ENCODE measurements around the gene NRL. TPM values are rescaled to one million over a fixed set of nuclear protein-coding genes. Genes with fewer than 3 reads are reported as not detected.

NRL gene
- total RNA-seq, 4 donors from 2014 or later: 0.79 to 4.5 (median 3.3) TPM

DNA sequence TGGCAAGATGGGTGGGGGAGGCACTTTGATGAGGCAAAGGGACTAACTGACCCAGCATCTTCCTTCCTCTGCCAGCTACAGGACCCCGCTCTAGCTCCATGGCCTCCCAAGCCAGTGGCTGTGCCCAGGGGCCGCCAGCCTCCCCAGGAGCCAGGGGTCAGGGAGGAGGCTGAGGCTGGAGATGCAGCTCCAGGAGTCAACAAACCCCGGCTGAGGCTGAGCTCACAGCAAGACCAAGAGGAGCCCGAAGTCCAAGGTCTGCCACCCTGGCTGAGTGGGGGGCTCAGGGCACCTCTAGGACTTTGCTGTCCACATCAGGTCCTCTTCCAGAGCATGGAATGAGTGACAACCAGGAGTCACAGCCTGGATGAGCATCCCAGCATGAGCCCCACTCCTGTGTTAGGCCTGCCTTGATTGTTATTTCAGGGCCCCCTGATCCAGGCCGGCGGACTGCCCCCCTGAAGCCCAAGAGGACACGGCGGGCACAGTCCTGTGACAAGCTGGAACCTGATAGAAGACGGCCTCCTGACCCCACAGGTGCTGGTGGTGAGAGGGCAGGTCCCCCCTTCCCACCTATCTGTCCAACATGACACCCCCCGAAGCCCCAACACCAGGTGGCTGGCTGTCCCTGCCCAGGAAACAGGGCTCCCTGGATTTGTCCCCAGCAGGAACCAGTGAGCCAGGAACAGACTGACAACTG lies 45.9 kb downstream of the NRL start:
- Histone ChIP-seq H3K4me3 (no peak overlapping the region), H3K27ac (no peak overlapping the region), H3K9me3 (no peaks in the 10 kb centered on the region), H3K36me3 (no peaks in the 10 kb centered on the region), H3K27me3 (peaks cover 0 to 29% (median 0%) of the 10 kb centered on the region in 4 donors), H3K4me1 (peaks cover 0 to 22% (median 11%) of the 10 kb centered on the region in 3 donors)
- intact Hi-C loops (cut with DNase I): no loop called here
- 80% methylated on average over 1 of the region's 10 CpGs; no CpG with 5 or more reads in 1 of the 2 donors for WGBS, 2 donors
- no peak for DNase-seq
- no peak for TF ChIP-seq POLR2A (IDR thresholded peaks at IDR 0.05)
- TF ChIP-seq, protein P1, sequence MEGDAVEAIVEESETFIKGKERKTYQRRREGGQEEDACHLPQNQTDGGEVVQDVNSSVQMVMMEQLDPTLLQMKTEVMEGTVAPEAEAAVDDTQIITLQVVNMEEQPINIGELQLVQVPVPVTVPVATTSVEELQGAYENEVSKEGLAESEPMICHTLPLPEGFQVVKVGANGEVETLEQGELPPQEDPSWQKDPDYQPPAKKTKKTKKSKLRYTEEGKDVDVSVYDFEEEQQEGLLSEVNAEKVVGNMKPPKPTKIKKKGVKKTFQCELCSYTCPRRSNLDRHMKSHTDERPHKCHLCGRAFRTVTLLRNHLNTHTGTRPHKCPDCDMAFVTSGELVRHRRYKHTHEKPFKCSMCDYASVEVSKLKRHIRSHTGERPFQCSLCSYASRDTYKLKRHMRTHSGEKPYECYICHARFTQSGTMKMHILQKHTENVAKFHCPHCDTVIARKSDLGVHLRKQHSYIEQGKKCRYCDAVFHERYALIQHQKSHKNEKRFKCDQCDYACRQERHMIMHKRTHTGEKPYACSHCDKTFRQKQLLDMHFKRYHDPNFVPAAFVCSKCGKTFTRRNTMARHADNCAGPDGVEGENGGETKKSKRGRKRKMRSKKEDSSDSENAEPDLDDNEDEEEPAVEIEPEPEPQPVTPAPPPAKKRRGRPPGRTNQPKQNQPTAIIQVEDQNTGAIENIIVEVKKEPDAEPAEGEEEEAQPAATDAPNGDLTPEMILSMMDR (IDR thresholded peaks at IDR 0.05): no peak

DNA sequence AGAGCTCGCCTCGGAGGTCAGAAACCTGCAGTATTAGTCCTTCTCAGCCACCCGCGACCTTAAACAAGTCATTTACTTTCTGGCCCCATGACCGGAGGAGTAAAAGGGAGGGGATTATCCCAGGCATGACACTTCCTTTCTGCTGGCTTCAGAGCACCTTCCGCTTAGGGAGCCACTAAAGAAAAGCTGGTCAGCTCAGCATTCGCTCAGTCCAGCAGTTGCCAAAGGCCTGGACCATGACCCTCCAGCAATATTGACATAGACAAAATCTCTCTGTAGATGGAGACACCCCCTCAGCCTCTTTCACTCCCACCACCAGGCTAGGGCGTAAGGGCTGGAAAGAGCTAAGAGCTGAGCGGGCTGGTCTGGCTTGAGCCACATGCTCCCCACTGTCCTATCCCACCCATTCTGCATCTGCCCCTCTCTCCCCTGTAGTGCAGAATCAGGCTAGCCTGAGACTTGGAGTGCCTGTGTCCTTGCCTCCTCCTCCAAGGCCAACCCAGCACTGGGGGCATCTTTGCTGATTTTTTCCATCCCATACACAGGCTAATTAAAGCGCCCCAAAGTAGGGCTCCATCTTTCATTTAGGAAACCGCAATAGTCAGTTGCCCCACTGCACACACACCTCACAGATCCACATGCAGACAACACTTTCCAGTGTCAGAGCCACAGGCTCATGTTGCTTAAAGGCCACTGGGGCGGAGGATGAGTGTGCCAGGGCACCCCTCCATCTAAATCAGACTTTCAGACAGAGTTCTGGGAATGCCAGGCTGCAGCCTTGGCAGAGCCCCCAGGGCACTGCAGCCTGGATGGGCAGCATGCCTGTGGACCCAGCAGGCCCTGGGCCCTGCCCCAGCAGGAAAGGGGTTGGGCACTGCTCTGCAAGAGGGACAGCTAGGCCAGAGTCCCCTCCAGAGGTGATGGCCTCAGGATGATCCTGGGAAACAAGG lies 47.3 kb downstream of the NRL start:
- Histone ChIP-seq H3K4me1 (peaks cover 0 to 13% (median 7%) of the 10 kb centered on the region in 3 donors), H3K27me3 (peaks cover 0 to 21% (median 0%) of the 10 kb centered on the region in 4 donors), H3K4me3 (no peak overlapping the region), H3K9me3 (no peaks in the 10 kb centered on the region), H3K27ac (no peak overlapping the region), H3K36me3 (no peaks in the 10 kb centered on the region)
- intact Hi-C loops (cut with DNase I): no loop called here
- TF ChIP-seq, protein P1 (IDR thresholded peaks at IDR 0.05): no peak
- no peak for DNase-seq
- WGBS, 2 donors: 85 to 95% methylated on average over 7 to 11 of the region's 12 CpGs

DNA sequence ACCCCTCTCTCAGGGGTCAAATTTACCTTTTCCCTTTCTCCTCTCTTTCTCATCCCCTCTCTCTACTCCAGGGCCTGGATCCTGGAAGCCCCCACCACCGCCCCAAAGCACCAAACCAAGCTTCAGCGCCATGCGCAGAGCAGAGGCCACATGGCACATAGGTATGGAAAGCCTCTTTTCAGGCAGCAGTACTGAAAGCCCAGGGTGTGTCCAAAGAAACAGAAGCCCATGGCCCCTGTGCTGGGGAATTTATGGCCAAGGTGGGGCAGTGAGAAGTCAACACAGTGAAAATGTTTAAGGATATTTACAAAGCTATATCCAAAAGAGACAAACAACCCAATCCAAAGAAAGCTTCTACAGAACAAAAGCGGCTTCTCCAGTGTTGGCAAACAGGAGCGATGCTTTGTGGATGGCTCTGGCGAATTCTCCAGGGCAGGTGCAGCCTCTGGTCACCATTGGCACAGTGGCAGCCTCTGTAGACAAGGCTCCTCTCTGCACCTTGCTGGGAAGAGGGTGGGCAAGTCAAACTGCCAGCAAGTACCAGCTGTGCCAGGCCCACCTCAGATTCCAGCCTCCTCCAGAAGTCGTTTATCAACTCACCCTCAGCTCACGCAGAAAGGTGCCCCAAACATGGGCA lies 48.1 kb downstream of the NRL start:
- H3K4me1 ChIP-seq: peaks cover 0 to 5% (median 0%) of the 10 kb centered on the region in 3 donors
- H3K27me3 ChIP-seq: peaks cover 0 to 13% (median 0%) of the 10 kb centered on the region in 4 donors
- no peak for TF ChIP-seq POLR2A (IDR thresholded peaks at IDR 0.05)
- TF ChIP-seq, protein P1 (IDR thresholded peaks at IDR 0.05): no peak
- no peak overlapping the region for H3K4me3 ChIP-seq
- intact Hi-C loops (cut with DNase I): no loop called here
- DNase-seq: no peak
- no peaks in the 10 kb centered on the region for H3K9me3 ChIP-seq
- no peaks in the 10 kb centered on the region for H3K36me3 ChIP-seq
- 72 to 82% methylated on average over 5 of the region's 8 CpGs for WGBS, 2 donors
- no peak overlapping the region for H3K27ac ChIP-seq

DNA sequence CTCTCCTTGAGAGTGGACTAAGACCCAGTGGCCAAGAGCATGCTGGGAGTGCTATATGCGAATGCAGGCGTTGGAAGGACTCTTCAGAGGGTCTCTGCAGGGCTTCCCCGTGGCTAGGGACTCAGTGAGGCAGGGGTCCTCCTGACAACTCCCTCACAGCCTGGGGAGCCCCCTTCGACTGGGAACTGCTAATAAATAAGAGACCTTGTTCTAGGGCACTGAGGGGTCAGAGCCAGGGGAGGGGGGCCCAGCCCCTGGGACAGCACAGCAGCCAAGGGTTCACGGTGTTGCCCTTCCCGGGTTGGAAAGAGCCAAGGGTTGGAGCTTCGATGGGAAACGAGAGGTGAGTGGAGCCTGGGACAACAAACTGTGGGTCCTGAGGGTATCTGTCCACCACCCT lies 49.3 kb downstream of the NRL start:
- H3K4me3 ChIP-seq: no peak overlapping the region
- no peaks in the 10 kb centered on the region for H3K36me3 ChIP-seq
- no peaks in the 10 kb centered on the region for H3K4me1 ChIP-seq
- H3K9me3 ChIP-seq: no peaks in the 10 kb centered on the region
- intact Hi-C loops (cut with DNase I): no loop called here
- WGBS, 2 donors: 44 to 63% methylated on average over 3 to 8 of the region's 8 CpGs
- peaks cover 0 to 7% (median 0%) of the 10 kb centered on the region in 4 donors for H3K27me3 ChIP-seq
- no peak for DNase-seq
- no peak overlapping the region for H3K27ac ChIP-seq
- no peak for TF ChIP-seq POLR2A (IDR thresholded peaks at IDR 0.05)
- TF ChIP-seq, protein P1 (IDR thresholded peaks at IDR 0.05): no peak
